Fibroblast of pulmonary artery (primary cell): ENCODE results near the gene CCDC15.

Source experiments
- DNase-seq: peaks from one replicate; pipeline ENCODE4 v3.0.0-alpha.2; 2010; ENCODE audit warnings: low read depth
- H3K4me3 ChIP-seq: replicated peaks from 2 replicates; pipeline ENCODE4 v1.5.1; 2011; ENCODE audit warnings: low read depth, mild to moderate bottlenecking, control low read depth, low read length, moderate library complexity
- CTCF ChIP-seq: IDR thresholded peaks from 2 replicates; pipeline ENCODE4 v1.5.1; 2011; ENCODE audit warnings: mild to moderate bottlenecking, control low read depth, low read length, inconsistent platforms; ENCODE audit errors: missing control alignments

Gene CCDC15

GRCh38 chr11:124942466-124943253 lies 11.3 kb upstream of the CCDC15 start:
- no peak for TF ChIP-seq CTCF
- no peak overlapping the region for H3K4me3 ChIP-seq
- DNase-seq, result no peak

- DNase-seq, result no peak
- no peak overlapping the region for H3K4me3 ChIP-seq
- TF ChIP-seq CTCF, result no peak
These were observed 10.8 kb upstream of the CCDC15 start for GRCh38 chr11:124943254-124943616.

- H3K4me3 ChIP-seq, result no peak overlapping the region
These were observed 10.3 kb upstream of the CCDC15 start for GRCh38 chr11:124943741-124944140.

GRCh38 chr11:124944565-124944964 lies 9.4 kb upstream of the CCDC15 start:
- no peak for DNase-seq
- TF ChIP-seq CTCF, result no peak
- no peak overlapping the region for H3K4me3 ChIP-seq

More at GRCh38 chr11:124943741-124944140, 10.3 kb upstream of the CCDC15 start:
- DNase-seq, result no peak
- no peak for TF ChIP-seq CTCF

- no peak for TF ChIP-seq CTCF
- DNase-seq, result no peak
- no peak overlapping the region for H3K4me3 ChIP-seq
These were observed 8.2 kb upstream of the CCDC15 start for GRCh38 chr11:124945826-124946225.

GRCh38 chr11:124946735-124947141 lies 7.3 kb upstream of the CCDC15 start:
- peak; percentile 5 for DNase-seq
- TF ChIP-seq CTCF, result no peak
- no peak overlapping the region for H3K4me3 ChIP-seq
